ENCODE results near the gene RREB1. TPM values are rescaled to one million over a fixed set of nuclear protein-coding genes. Genes with fewer than 3 reads are reported as not detected.

The RREB1 gene
- polyA plus RNA-seq, 1 experiment, result 1.2 TPM

DNA sequence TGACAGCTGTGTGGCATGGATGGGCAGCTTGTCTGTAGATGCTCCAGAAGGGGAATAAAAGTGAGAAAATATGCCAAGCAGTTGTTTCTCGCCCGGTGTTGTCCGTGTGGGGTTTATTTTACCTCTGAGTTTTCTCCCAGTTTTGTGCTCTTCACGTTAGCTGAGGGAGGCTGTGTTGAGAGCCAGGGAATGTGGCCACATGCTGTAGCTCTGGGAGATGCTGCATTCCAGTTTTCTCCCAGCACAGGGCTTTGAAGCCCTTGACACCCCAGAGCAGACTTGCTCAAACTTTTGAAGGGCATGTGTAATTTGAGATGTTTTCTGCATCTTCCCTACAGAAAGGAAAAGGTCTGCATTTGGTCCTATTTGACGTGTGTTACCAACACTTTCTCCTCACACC, 67.7 kb downstream of the RREB1 start:
- no peak for DNase-seq (ENCODE audit: low read depth)
- H3K4me3 ChIP-seq (ENCODE audit: low read depth, low read length), result no peak overlapping the region
- H3K27me3 ChIP-seq (ENCODE audit: control insufficient read depth, insufficient read depth, low read length), result no peaks in the 10 kb centered on the region
- ChIA-PET POLR2A (interaction anchor here (0.6 to 0.7 kb wide), 2 partner anchors 15 to 29 kb away, joined by 3 to 6 read pairs; no protein-coding TSS in a partner anchor), CTCF (interaction anchor here (1.1 to 1.5 kb wide), 3 partner anchors 10 to 499 kb away, joined by 3 to 6 read pairs (median 3); no protein-coding TSS in a partner anchor)
- TF ChIP-seq, protein P1, sequence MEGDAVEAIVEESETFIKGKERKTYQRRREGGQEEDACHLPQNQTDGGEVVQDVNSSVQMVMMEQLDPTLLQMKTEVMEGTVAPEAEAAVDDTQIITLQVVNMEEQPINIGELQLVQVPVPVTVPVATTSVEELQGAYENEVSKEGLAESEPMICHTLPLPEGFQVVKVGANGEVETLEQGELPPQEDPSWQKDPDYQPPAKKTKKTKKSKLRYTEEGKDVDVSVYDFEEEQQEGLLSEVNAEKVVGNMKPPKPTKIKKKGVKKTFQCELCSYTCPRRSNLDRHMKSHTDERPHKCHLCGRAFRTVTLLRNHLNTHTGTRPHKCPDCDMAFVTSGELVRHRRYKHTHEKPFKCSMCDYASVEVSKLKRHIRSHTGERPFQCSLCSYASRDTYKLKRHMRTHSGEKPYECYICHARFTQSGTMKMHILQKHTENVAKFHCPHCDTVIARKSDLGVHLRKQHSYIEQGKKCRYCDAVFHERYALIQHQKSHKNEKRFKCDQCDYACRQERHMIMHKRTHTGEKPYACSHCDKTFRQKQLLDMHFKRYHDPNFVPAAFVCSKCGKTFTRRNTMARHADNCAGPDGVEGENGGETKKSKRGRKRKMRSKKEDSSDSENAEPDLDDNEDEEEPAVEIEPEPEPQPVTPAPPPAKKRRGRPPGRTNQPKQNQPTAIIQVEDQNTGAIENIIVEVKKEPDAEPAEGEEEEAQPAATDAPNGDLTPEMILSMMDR (IDR thresholded peaks at IDR 0.05; ENCODE audit: insufficient read depth, low read depth, low read length), result no peak
- H3K36me3 ChIP-seq (ENCODE audit: control insufficient read depth, insufficient read depth, low read length), result peaks cover 3% of the 10 kb centered on the region; the same call in 1 of the 2 replicates

DNA sequence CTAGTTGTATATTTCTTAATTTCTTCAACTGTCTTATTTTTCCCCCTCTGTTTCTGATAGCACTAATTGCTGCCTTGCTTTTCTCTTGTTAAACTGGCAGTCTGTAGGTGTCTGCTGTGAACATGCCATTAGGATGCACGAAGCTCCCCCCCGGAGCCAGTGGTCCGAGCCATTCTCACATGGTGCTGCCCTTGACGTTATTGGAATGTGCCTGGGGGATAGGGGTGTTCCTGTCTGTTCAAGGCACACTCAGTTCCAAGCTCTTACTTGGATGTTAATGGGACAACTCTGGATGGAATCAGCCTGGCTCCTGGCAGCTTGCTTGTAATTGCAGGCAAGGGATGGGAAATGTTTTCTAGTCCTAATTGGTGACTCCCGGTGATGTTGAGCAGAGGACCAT, 68.4 kb downstream of the RREB1 start:
- TF ChIP-seq, protein P1 (IDR thresholded peaks at IDR 0.05; ENCODE audit: insufficient read depth, low read depth, low read length), result no peak
- Histone ChIP-seq H3K36me3 (ENCODE audit: control insufficient read depth, insufficient read depth, low read length) (peaks cover 6% of the 10 kb centered on the region; the same call in 1 of the 2 replicates), H3K4me3 (ENCODE audit: low read depth, low read length) (no peak overlapping the region), H3K27me3 (ENCODE audit: control insufficient read depth, insufficient read depth, low read length) (no peaks in the 10 kb centered on the region)
- ChIA-PET POLR2A (interaction anchor here (0.6 kb wide), 1 partner anchor 29 kb away, joined by 6 read pairs; no protein-coding TSS in a partner anchor), CTCF (interaction anchor here (1.1 to 1.5 kb wide), 3 partner anchors 10 to 500 kb away, joined by 3 to 6 read pairs (median 3); no protein-coding TSS in a partner anchor)
- DNase-seq (ENCODE audit: low read depth), result no peak

DNA sequence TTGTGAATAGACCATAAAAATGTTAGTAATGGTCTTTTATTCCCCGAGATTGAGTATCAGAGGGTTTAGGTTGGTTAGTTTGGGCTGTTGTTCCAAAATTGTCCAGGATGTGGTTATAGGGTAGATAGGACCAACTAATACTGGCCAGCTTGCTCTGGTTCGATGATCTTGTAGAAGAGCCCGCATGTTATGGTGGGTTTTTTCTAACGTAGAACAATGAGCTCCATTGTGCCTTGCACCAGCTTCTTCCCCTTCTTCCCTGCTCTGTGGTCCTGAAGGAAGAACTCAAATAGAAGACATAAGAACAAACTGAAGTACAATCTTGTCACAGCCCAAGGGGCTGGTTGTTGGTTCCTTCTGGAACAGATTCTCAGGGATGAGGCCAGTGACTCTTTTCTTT, 70.5 kb downstream of the RREB1 start:
- ChIA-PET CTCF (no interaction called here), POLR2A (no interaction called here)
- TF ChIP-seq, protein P1 (IDR thresholded peaks at IDR 0.05; ENCODE audit: insufficient read depth, low read depth, low read length), result no peak
- DNase-seq (ENCODE audit: low read depth), result no peak
- Histone ChIP-seq H3K36me3 (ENCODE audit: control insufficient read depth, insufficient read depth, low read length) (peaks cover 15% of the 10 kb centered on the region), H3K27me3 (ENCODE audit: control insufficient read depth, insufficient read depth, low read length) (no peaks in the 10 kb centered on the region), H3K4me3 (ENCODE audit: low read depth, low read length) (no peak overlapping the region)

DNA sequence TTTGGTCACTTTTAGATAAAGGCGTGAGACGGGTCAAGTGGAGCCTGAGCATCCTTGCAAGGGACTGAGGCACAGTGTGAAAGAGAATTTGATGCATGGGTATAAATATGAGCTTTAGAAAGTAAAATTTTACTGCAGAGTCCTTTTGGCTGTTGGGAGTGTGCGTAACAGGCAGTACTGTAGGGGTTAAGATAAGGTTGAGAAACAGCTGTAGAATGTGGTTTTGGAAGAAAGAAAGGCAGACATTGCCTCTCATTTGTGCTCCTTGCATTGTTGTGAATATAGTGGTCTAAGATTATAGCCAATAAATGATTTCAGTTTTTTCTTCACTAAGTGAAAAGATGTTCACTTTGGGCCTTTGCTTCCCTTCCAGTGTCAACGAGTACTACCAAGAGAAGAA, 73.0 kb downstream of the RREB1 start:
- Histone ChIP-seq H3K4me3 (ENCODE audit: low read depth, low read length) (no peak overlapping the region), H3K36me3 (ENCODE audit: control insufficient read depth, insufficient read depth, low read length) (peaks cover 17% of the 10 kb centered on the region), H3K27me3 (ENCODE audit: control insufficient read depth, insufficient read depth, low read length) (no peaks in the 10 kb centered on the region)
- ChIA-PET POLR2A (no interaction called here), CTCF (interaction anchor here (0.8 kb wide), 1 partner anchor 37 kb away, joined by 3 read pairs; no protein-coding TSS in a partner anchor)
- no peak for DNase-seq (ENCODE audit: low read depth)
- TF ChIP-seq, protein P1 (IDR thresholded peaks at IDR 0.05; ENCODE audit: insufficient read depth, low read depth, low read length), result no peak

DNA sequence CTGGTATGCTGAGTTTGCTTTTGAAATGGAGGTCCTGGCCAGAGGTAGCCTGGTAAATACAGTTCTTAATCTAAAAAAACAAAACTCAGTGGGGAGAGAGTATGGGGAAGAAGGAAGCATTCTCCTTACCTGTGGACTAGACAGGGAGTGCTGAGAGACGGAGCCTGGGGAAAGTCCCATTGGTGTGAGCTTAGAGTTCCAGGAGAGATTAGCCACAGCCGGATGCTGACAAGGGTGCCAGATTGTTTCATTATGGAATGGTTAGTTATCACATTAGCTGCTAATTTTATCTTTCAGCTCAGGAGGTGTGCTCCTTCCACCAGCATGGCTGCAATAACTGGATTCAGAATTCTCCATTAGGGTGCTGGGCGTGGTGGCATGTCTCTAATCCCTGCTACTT, 75.9 kb downstream of the RREB1 start:
- TF ChIP-seq, protein P1 (IDR thresholded peaks at IDR 0.05; ENCODE audit: insufficient read depth, low read depth, low read length), result no peak
- Histone ChIP-seq H3K4me3 (ENCODE audit: low read depth, low read length) (no peak overlapping the region), H3K27me3 (ENCODE audit: control insufficient read depth, insufficient read depth, low read length) (no peaks in the 10 kb centered on the region), H3K36me3 (ENCODE audit: control insufficient read depth, insufficient read depth, low read length) (peaks cover 22% of the 10 kb centered on the region)
- CTCF ChIA-PET, result no interaction called here
- DNase-seq (ENCODE audit: low read depth), result no peak
- POLR2A ChIA-PET, result no interaction called here
